SH-SY5Y (cell line): ENCODE measurements around the gene ANKRD65.

Source experiments
- GATA2 ChIP-seq: IDR thresholded peaks from 2 replicates; pipeline ENCODE4 v1.6.1; 2011; ENCODE audit warnings: mild to moderate bottlenecking, low read depth, low read length
- GATA3 ChIP-seq: IDR thresholded peaks from 2 replicates; pipeline ENCODE4 v1.6.1; 2011; ENCODE audit warnings: low read depth, mild to moderate bottlenecking, low read length, moderate library complexity

Gene ANKRD65

GRCh38 chr1:1440262-1441001 is 19.4 kb upstream of the ANKRD65 start:
- TF ChIP-seq GATA2 = no peak
- TF ChIP-seq GATA3 = no peak

- TF ChIP-seq GATA2 = no peak
- TF ChIP-seq GATA3 = no peak
Observed at GRCh38 chr1:1439546-1440261, 18.6 kb upstream of the ANKRD65 start.

GRCh38 chr1:1438531-1439381 is 17.7 kb upstream of the ANKRD65 start:
- TF ChIP-seq GATA2 (no peak), GATA3 (no peak)

GRCh38 chr1:1437904-1438376 is 16.9 kb upstream of the ANKRD65 start:
- TF ChIP-seq GATA2 (no peak), GATA3 (no peak)

- TF ChIP-seq GATA2 (no peak), GATA3 (no peak)
Observed at GRCh38 chr1:1437033-1437903, 16.2 kb upstream of the ANKRD65 start.

GRCh38 chr1:1436630-1437032 is 15.6 kb upstream of the ANKRD65 start:
- TF ChIP-seq GATA2 (no peak), GATA3 (no peak)

GRCh38 chr1:1435911-1436629 is 15.0 kb upstream of the ANKRD65 start:
- TF ChIP-seq GATA3 (no peak), GATA2 (no peak)

GRCh38 chr1:1435106-1435903 is 14.2 kb upstream of the ANKRD65 start, which contains the start of gene VWA1:
TSS of gene VWA1 (plus strand) at chr1:1435690. CDS start at chr1:1435749, 59 bp downstream.
- TF ChIP-seq GATA2 (no peak), GATA3 (no peak)

- no peak for TF ChIP-seq GATA3
- TF ChIP-seq GATA2 = no peak
Observed at GRCh38 chr1:1434824-1435105, 13.7 kb upstream of the ANKRD65 start.

- TF ChIP-seq GATA2 (no peak), GATA3 (no peak)
Observed at GRCh38 chr1:1434131-1434823, 13.2 kb upstream of the ANKRD65 start.

- no peak for TF ChIP-seq GATA3
- no peak for TF ChIP-seq GATA2
Observed at GRCh38 chr1:1433804-1434130, 12.7 kb upstream of the ANKRD65 start.

GRCh38 chr1:1432951-1433803 is 12.1 kb upstream of the ANKRD65 start:
- TF ChIP-seq GATA3 (no peak), GATA2 (no peak)
